HEK293T (cell line): ENCODE measurements around the gene ITPKA.

ENCODE experiments used
- CTCF ChIA-PET: fragments of 350-600 bp; formaldehyde crosslinking; extraction: SDS; loops from one replicate; lab custom pipeline; 2021; ENCODE audit warnings: antibody characterized with exemption, inconsistent platforms; lab: Yijun Ruan, JAX
- POLR2A ChIA-PET: fragments of 350-600 bp; formaldehyde crosslinking; extraction: SDS; loops from one replicate; lab custom pipeline; 2020; ENCODE audit warnings: antibody characterized with exemption, inconsistent platforms; lab: Yijun Ruan, JAX
- DNase-seq: peaks from one replicate; pipeline ENCODE4 v3.0.0; 2012; ENCODE audit warnings: mixed read lengths; ENCODE audit errors: extremely low spot score
- ARNT ChIP-seq: fragments of 450-650 bp; IDR thresholded peaks from 2 replicates; pipeline ENCODE4 v1.6.1; 2017; ENCODE audit warnings: mild to moderate bottlenecking
- BHLHE40 ChIP-seq: fragments of 450-650 bp; IDR thresholded peaks from 2 replicates; pipeline ENCODE4 v1.6.1; 2016; ENCODE audit warnings: mild to moderate bottlenecking, moderate library complexity, borderline replicate concordance
- CTBP1 ChIP-seq: fragments of 450-650 bp; IDR thresholded peaks from 2 replicates; pipeline ENCODE4 v1.6.1; 2016; ENCODE audit warnings: borderline replicate concordance
- ELF4 ChIP-seq: fragments of 450-650 bp; IDR thresholded peaks from 2 replicates; pipeline ENCODE4 v1.6.1; 2017; ENCODE audit warnings: antibody characterized with exemption
- FOXA1 ChIP-seq: fragments of 450-650 bp; IDR thresholded peaks from 2 replicates; pipeline ENCODE4 v1.6.1; 2016; ENCODE audit warnings: mild to moderate bottlenecking
- FOXK2 ChIP-seq: fragments of 450-650 bp; IDR thresholded peaks from 2 replicates; pipeline ENCODE4 v1.6.1; 2016; ENCODE audit warnings: mild to moderate bottlenecking
- FOXM1 ChIP-seq: fragments of 450-650 bp; IDR thresholded peaks from 2 replicates; pipeline ENCODE4 v1.6.1; 2017; ENCODE audit warnings: mild to moderate bottlenecking, borderline replicate concordance
- HDGF ChIP-seq: fragments of 450-650 bp; IDR thresholded peaks from 2 replicates; pipeline ENCODE4 v1.6.1; 2017; ENCODE audit warnings: antibody characterized with exemption, borderline replicate concordance
- L3MBTL2 ChIP-seq: fragments of 450-650 bp; conservative IDR thresholded peaks from 2 replicates; pipeline ENCODE4 v1.6.1; 2016; ENCODE audit warnings: mild to moderate bottlenecking
- LEF1 ChIP-seq: fragments of 450-650 bp; IDR thresholded peaks from 2 replicates; pipeline ENCODE4 v1.6.1; 2017; ENCODE audit warnings: mild to moderate bottlenecking, borderline replicate concordance
- NFRKB ChIP-seq: fragments of 450-650 bp; IDR thresholded peaks from 2 replicates; pipeline ENCODE4 v1.6.1; 2016; ENCODE audit warnings: mild to moderate bottlenecking, moderate library complexity
- PKNOX1 ChIP-seq: fragments of 450-650 bp; IDR thresholded peaks from 2 replicates; pipeline ENCODE4 v1.6.1; 2016
- SP1 ChIP-seq: fragments of 450-650 bp; IDR thresholded peaks from 2 replicates; pipeline ENCODE4 v1.6.1; 2017
- SUZ12 ChIP-seq: fragments of 450-650 bp; IDR thresholded peaks from 2 replicates; pipeline ENCODE4 v1.6.1; 2016; ENCODE audit warnings: mild to moderate bottlenecking
- TARDBP ChIP-seq: fragments of 450-650 bp; IDR thresholded peaks from 2 replicates; pipeline ENCODE4 v1.6.1; 2016
- ZNF384 ChIP-seq: fragments of 450-650 bp; IDR thresholded peaks from 2 replicates; pipeline ENCODE4 v1.6.1; 2016

The ITPKA gene

GRCh38 chr15:41487802-41488201 lies 5.9 kb upstream of the ITPKA start:
- CTCF ChIA-PET = no interaction called here
- DNase-seq = no peak
- no peak for TF ChIP-seq LEF1
- no peak for TF ChIP-seq ELF4
- no peak for TF ChIP-seq HDGF
- TF ChIP-seq ZNF384 = no peak
- TF ChIP-seq CTBP1 = no peak
- no peak for TF ChIP-seq L3MBTL2
- TF ChIP-seq NFRKB = no peak
- TF ChIP-seq TARDBP = no peak
- TF ChIP-seq FOXA1 = no peak
- no peak for TF ChIP-seq FOXK2
- TF ChIP-seq SUZ12 = no peak
- no peak for TF ChIP-seq FOXM1
- no peak for TF ChIP-seq SP1
- POLR2A ChIA-PET = no interaction called here

GRCh38 chr15:41489641-41490040 lies 4.0 kb upstream of the ITPKA start:
- no peak for DNase-seq
- ChIA-PET POLR2A (no interaction called here), CTCF (interaction anchor here (0.6 kb wide), 1 partner anchor 45 kb away, joined by 3 read pairs; no protein-coding TSS in a partner anchor)
- no peak for TF ChIP-seq TARDBP
- TF ChIP-seq SP1 = no peak
- TF ChIP-seq FOXA1 = no peak
- TF ChIP-seq FOXM1 = no peak
- TF ChIP-seq ELF4 = no peak
- TF ChIP-seq NFRKB = no peak
- no peak for TF ChIP-seq FOXK2
- no peak for TF ChIP-seq ZNF384
- no peak for TF ChIP-seq SUZ12
- no peak for TF ChIP-seq BHLHE40
- TF ChIP-seq HDGF = no peak

GRCh38 chr15:41490355-41490754 lies 3.3 kb upstream of the ITPKA start:
- ChIA-PET POLR2A (no interaction called here), CTCF (no interaction called here)
- DNase-seq = no peak
- no peak for TF ChIP-seq FOXK2
- no peak for TF ChIP-seq HDGF
- TF ChIP-seq LEF1 = no peak
- TF ChIP-seq SP1 = no peak
- TF ChIP-seq ARNT = no peak
- TF ChIP-seq PKNOX1 = no peak
- no peak for TF ChIP-seq SUZ12
- TF ChIP-seq L3MBTL2 = no peak
- TF ChIP-seq NFRKB = no peak
- no peak for TF ChIP-seq TARDBP
- no peak for TF ChIP-seq FOXA1
- no peak for TF ChIP-seq ELF4

- ChIA-PET POLR2A (no interaction called here), CTCF (no interaction called here)
- TF ChIP-seq L3MBTL2 = no peak
- TF ChIP-seq HDGF = no peak
- TF ChIP-seq TARDBP = no peak
- 0 out of 2 replicates have a peak, but pooled peaks have one; percentile 21 for TF ChIP-seq ZNF384
- no peak for TF ChIP-seq CTBP1
- no peak for TF ChIP-seq FOXM1
- no peak for TF ChIP-seq FOXK2
- no peak for TF ChIP-seq NFRKB
- no peak for TF ChIP-seq PKNOX1
- DNase-seq = no peak
Measured at GRCh38 chr15:41491889-41492288, 1.8 kb upstream of the ITPKA start.

GRCh38 chr15:41492597-41493204 lies 973 bp upstream of the ITPKA start:
- no peak for TF ChIP-seq SUZ12
- TF ChIP-seq CTBP1 = no peak
- no peak for TF ChIP-seq ELF4
- TF ChIP-seq TARDBP = no peak
- no peak for TF ChIP-seq FOXK2
- no peak for TF ChIP-seq HDGF
- TF ChIP-seq PKNOX1 = no peak
- no peak for TF ChIP-seq LEF1
- POLR2A ChIA-PET = interaction anchor here (0.7 to 1.4 kb wide), 12 partner anchors 8 to 60 kb away, joined by 3 to 8 read pairs (median 4); partner anchors contain the start of genes LTK and RPAP1
- no peak for DNase-seq
- CTCF ChIA-PET = interaction anchor here (0.5 to 0.7 kb wide), 3 partner anchors 40 to 250 kb away, joined by 3 to 6 read pairs (median 3); no protein-coding TSS in a partner anchor

GRCh38 chr15:41493902-41494189 lies 172 bp downstream of the ITPKA start:
- no peak for DNase-seq
- POLR2A ChIA-PET = interaction anchor here (1.2 kb wide), 1 partner anchor 19 kb away, joined by 6 read pairs; the partner anchor contains the start of gene LTK
- CTCF ChIA-PET = no interaction called here
- TF ChIP-seq LEF1 (no peak), ZNF384 (no peak), FOXM1 (no peak), PKNOX1 (no peak), L3MBTL2 (no peak), BHLHE40 (no peak), ARNT (no peak), ELF4 (no peak), HDGF (no peak), TARDBP (no peak), SUZ12 (no peak), SP1 (no peak), NFRKB (no peak), FOXK2 (no peak)
